GM19035 (cell line): ENCODE results near the gene C10orf67.
A peak's percentile ranks its signal among the peaks of the same experiment; 100 is the strongest.
"Not testable (repeated sequence)": the region's sequence is repeated elsewhere in the genome, so short reads cannot be mapped to it uniquely, and the experiment has no call there.

Experiments used
- ATAC-seq: cut with Tn5 transposase; IDR thresholded peaks from one replicate; pipeline ENCODE4 v1.9.1; 2021; ENCODE audit not compliant: unreplicated experiment

Gene C10orf67

DNA sequence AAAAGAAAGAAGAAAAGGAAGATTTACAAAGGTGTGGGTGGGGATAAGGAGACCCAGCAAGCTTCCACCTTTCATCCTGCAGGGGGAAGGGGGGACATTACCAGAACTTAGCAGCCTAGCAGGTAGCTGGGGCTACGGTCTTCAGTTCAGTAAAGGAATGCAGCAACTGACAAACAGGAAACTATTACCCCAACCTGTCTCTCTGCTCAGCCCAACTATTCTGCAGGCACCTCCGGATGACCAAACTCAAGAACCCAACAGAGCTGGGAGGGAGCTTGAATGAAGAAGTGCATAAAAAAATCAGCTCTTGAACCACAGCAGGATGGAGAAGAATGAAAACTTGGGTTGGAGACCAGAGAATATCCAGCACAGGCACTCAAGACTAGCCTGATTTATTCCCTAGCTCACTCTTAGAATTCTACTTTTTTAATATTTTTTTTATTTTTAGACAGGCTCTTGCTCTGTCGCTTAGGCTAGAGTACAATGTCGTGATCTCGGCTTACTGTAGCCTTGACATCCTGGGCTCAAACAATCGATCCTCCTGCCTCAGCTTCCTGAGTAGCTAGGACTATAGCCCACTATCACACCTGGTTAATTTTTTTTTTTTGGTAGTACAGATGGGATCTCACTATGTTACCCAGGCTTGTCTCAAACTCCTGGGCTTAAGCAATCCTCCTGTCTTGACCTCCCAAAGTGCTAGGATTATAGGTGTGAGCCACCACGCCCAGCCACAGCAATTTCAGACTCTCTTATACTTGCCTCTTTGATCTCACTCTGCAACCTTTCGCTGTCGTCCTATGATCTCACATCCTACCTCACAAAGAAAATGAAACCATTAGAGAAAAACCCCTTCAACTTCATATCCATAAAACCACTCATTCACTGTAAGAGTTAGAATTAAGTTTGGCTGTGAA lies 18.5 kb upstream of the C10orf67 start:
- peak; percentile 53 for ATAC-seq

DNA sequence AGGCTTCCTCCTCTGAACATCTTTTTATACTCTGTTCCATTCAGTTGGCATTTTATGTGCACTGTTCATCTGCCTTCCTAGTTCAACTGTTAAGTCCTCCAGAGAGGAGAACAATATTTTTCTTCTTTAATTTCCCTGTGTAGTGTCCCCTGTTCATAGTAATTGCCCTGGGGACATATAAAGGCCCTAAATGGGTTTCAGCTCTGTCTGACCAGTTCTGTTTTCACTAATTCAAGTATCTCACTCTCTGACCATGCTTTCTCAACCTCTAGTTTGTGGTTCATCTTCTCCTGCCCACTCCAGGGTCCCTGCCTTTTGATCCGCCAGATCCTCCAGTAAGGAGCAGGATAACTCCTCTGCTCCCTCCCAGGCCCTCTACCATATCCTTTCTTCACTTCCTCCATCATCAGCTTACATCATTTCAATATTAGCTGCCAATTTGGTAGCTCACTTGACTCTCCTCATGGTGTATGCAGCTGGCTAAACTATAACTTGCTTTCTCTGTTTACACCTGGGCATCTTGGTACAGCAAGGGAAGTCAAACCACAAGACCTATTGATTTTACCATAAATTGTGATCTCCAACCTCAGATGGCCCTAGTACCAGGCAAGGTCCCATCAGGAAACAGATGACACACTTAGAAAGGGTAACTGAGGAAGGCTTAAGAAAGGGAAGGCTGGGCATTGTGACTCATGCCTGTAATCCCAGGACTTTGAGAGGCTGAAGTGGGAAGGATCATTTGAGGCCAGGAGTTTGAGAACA lies 17.7 kb upstream of the C10orf67 start:
- peak; percentile 42 for ATAC-seq

DNA sequence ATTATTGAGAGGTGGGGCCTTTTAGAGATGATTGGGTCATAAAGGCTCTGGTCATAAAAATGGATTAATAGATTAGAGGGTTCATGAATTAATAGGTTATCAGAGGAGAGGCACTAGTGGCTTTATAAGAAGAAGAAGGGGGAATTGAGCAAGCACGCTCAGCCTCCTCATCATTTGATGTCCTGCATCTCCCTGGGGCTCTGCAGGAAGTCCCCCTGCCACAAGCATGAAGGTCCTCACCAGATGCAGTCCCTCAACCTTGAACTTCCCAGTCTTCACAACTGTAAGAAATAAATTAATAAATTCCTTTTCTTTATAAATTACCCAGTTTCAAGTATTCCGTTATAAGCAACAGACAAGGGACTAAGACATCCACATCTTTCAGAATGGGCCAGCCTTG lies 17.1 kb upstream of the C10orf67 start:
- no peak for ATAC-seq

DNA sequence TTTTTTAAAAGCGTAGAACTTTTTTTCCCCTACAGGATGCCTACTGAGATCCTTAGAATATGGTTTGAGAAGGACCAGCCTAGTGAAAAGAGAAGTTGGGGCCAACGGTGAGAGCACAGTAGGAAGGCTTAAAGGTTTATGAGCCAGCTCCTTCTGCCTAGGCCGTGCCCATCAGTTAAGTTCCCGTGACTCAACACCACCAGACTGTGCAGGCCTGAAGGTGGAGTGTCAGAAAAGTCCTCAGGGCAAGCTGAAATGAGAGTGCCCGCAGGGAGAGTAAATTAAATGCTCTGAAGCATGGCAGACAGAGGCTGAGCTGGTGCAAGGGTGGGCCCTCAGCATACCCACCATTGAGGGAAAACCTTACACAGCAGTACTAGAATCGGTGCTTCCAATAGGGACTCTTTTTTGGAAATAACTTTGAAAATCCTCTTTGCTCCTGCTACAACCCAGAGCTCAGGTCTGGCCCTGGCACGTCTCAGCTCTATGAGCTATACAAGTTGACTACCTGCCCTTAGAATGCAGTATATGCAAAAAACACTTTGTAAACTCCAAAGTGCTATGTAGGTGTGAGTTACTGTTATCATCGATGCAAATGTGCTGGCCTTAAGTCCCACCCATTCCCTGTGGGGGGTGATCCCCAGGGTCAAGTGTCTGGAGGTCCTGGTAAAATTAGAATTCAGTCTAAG lies 15.2 kb upstream of the C10orf67 start:
- no peak for ATAC-seq

DNA sequence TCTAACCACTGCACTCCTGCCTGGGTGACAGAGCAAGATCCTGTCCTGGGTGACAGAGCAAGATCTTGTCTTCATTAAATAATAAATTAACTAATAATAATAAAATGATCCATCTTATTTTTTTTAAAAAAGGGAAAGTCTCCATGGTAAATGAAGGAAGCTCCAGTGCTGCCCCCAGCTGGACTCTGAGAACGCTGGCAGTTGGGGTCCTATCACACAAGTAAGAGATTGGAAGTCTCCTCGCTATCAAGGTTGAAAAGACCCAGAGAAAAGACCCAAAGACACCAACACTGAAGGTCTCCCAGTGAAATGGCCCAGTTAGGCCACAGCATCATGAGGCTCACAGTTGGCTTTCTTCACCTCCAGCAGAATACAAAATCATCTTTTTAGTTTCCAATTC lies 13.8 kb upstream of the C10orf67 start:
- ATAC-seq: no peak

DNA sequence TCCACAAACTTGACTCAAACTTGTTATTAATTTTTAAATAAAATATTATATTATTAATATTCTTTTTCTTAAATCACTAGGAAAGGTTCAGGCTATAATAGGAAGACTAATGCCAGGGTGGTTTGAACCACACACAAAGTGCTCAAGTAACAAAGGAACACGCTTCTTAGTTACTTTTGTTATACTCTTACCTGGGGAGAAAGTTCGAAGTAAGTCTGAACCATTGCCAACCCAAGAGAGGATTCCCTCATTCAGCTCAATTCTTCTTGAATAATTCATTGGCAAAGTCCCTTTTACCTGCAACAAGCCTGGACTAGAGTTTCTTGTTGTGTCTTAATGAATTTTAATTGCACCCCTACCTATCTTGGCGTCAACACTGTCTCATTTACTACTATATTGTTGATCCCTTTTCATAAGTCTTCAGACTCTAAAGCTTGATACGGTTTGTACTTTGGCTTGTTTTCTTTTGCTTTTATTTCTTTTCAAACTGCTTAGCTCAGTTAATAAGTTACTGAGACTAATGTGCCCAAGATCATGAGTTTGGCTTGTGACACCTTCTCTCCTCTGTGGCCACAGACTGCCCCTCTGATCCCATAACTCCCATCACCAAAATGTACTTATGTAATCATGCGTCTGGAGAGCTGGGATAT lies 10.2 kb upstream of the C10orf67 start:
- no peak for ATAC-seq

DNA sequence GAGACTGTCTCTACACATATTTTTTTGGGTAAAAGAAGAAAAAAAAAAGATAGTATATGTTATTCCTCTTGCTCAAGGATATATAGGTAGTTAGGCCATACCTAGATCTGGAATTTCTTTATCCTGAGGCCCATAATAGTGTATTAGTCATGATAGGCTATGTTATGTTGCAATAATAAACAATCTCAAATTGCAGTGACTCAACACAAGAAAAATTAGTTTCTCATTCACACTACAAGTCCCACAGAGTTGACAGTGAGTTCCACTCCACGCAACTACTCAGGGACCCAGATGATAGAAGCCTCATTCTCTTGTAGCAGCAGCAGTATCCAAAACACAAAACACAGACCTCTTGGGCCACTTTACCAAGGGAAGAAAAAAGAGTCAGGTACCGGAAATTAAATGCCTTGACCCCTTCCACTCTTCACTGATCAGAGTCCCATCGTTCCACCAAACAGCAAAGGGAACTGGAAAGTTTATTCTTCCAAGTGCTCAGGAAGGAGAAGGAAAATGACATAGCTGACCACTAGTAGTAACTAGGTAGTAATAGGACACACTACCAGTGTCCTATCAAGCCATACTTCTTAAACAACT lies 7.4 kb upstream of the C10orf67 start:
- ATAC-seq: no peak

DNA sequence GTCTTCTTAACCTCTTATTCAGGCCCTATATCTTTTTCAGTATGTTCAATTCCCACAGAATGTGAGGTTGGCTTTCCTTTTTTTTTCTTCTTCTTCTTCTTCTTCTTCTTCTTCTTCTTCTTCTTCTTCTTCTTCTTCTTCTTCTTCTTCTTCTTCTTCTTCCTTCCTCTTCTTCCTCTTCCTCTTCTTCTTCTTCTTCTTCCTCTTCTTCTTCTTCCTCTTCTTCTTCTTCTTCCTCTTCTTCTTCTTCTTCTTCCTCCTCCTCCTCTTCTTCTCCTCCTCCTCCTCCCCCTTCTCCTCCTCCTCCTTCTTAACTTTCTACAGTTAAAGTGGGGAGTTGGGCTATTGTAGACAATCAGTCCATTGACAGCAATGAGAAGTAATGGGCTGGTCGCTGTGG lies 6.1 kb upstream of the C10orf67 start:
- not testable (repeated sequence) for ATAC-seq

DNA sequence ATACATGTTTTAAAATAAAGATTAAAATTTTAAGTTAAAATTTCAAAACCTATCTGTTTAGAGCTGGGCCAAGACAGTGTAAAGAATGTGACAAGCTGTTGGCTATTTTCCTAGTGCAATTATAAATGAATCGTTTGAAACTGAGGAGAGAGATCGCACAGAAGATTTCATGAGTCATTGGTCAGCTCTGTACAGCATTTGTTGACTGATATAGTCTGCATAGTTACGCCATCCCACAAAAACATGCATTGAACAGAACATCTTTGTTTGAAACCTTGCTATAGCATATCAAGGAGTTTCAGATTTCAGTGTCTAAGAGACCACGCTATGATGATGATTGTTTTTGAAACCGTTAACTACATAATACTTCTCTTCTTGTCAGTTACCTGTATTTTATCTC lies 1.3 kb upstream of the C10orf67 start:
- no peak for ATAC-seq

DNA sequence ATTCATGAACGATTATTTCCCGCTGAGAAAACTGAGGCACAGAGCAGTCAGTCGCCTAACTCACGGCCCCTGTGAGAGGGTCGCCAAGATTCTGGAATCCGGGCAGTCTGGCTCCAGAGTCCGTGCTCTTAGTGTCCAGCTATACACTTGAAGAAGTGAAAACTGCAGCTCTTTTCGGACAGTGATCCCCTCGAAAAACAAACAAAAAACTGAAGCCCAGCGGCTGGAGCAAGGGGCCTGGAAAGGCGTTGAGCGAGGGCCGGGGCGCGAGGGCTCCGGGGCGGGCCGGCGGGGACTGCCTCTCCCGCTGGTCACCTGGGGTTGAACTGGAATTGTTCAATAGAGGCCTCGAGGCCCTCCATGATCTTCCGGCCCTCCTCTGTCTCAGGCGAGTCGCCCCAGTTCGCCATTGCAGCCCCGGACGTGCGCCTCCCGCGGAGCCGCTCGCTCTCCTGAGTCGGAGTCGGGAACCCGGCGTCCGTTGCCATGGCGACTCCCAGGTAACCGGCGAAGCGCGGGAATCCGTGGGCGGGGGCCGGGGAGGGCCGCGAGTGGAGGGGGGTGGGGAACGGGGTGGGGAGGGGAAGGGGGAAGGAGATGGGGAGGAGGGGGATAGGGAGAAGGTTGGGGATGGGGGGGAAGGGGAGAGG lies 881 bp downstream of the C10orf67 start:
- no peak for ATAC-seq

DNA sequence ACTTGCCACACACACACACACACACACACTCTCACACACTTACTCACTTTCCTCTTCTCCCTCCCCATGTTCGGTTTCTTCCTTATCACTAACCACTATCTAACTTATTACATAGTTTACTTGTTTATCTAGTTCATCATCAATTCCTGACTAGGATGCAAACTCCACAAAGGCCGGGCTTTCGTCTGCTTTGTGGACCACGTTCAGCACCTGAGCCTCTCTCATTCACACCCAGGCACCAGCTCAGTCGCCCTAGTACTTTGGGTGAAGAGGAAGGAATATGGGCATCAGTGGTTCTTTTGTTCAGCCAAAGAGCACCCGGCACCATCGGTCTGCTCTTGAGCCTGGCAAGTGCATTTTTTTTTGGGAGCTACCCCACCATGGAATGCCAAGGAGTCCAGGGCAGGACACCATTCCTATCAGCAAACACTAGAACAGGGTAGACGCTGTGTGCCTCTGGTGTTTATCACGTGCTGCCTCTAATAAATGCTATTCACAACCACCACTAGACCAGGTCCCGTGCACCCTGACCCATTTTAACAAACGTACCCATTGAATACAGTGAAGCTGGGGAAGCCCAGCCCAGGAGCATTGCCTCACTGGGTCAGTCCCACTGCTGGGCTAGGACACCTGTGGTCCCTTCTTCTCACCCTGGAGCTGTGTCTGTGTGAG lies 2.2 kb downstream of the C10orf67 start:
- ATAC-seq: no peak

DNA sequence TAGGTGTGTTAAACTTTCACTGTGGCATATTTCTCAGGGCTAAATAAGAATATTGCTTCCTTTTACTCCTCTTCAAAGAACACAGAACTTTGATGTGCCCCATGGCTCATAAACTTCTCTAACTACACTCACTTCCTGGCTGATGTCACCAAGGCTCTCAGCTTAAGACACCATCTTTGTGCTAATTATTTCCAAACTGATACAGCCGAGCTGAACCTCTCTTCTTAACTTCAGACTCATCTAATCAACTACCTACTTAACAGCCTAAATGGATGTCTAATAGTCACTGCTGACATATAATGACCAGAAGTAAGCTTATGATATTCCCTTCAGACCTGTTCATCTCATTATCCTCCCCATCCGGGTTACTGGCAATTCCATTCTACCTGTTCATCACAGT lies 3.6 kb downstream of the C10orf67 start:
- ATAC-seq: no peak

DNA sequence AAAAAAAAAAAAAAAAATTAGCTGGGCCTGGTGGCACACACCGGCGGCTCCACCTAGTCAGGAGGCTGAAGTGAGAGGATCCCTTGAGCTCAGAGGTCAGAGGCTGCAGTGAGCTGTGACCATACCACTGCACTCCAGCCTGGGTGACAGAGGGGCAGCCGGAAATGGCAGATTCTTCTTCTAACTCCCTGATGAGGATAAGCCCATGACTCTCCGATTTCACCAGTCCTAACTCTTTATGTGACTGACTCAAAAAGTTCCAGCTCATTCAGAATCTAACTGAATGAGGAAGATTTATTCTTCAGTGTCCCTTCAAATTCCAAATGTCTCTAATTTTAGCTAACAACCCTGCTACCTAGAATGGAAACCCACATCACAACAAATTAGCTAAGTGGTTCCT lies 4.2 kb downstream of the C10orf67 start:
- no peak for ATAC-seq

DNA sequence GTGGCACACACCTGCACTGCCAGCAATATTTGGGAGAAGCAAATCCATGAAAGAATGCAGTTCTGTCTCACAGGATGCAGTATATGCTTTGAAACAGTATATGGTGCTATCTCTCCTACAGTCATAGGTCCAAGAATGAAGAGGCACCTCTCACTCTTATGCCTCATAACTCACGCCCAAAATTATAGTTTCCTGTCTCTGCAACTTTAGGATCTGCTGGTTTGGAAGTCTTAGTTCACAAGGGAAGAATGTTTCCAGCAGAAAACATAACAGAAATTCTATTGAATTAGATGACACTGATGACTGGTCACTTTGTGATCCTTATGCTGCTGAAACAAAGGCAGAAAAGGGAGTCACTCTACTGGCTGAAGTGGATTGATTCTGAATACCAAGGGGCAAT lies 5.7 kb downstream of the C10orf67 start:
- no peak for ATAC-seq

DNA sequence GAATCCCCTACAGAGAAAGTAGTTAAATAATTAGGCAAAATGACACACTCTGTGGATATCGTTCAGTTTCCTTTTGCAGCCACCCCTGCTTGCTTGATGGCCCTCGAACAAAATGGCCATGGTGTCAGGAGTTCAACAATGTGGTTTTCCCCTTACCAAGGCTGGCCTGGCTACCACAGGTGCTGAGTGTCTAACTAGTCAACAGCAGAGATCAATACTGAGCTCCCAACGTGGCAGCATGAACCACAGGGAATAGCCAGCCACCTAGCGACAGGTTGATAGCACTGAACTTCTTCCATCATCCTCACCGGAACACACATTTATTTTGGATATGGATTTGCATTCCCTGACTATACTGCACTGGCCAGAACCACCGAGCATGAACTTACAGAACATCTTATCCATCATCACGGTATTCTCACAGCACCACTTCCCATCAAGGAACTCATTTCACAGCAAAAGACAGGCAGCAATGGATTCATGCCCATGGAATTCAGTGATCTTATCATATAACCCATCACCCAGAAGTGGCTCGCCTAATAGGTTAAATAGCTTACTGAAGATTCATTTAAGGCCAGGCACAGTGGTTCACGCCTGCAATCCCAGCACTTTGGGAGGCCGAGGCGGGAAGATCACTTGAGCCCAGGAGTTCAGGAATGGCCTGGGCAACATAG lies 6.3 kb downstream of the C10orf67 start:
- no peak for ATAC-seq

DNA sequence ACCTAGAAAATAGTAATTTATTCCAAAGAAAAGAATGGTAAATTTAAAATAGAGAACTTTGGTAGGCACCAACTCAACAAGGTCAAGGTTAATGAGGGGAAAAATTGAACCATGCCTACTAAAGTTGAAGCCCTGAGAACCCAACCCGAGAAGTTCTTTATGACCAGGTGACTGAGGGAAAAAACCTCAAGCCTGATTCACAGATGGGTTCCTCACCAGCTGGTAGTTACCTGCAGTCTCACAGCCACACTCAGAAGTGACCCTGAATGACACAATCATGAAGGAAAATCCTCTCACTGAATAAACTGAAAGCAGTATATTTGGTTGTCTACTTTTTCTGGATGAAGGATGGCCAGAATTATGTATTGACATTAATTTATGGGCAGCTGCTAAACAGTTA lies 7.0 kb downstream of the C10orf67 start:
- no peak for ATAC-seq

DNA sequence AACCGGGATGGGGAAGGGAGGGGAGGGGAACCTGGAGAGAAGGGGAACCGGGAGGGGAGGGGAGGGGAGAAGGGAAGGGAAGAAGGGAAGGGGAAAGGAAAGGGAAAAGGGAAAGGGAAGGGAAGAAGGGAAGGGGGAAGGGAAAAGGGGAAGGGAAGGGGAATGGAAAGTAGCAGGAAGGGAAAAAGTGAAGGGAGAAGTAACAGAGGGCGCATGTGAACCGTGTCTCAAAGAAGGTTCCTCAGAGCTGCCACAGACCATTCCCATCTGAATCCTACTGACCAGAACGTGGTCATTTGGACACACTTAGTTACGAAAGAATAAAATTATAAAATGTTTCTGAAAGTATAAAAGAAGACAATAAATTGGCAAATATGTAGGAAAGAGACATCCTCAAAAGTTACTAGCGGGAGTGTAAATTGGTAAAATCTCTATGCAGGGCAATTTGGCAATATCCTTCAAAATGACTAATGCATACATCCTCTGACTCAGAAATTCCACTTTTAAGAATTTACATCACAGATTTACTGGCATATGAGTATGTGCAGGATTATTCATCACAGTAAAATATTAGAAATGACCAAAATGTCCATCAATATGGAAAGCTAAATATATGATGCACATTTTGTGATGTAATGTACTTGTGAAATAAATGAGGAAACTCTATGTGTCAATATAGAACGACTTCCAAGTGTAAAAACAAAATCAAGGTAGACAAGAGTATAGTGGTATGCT lies 12.9 kb downstream of the C10orf67 start:
- ATAC-seq: no peak

DNA sequence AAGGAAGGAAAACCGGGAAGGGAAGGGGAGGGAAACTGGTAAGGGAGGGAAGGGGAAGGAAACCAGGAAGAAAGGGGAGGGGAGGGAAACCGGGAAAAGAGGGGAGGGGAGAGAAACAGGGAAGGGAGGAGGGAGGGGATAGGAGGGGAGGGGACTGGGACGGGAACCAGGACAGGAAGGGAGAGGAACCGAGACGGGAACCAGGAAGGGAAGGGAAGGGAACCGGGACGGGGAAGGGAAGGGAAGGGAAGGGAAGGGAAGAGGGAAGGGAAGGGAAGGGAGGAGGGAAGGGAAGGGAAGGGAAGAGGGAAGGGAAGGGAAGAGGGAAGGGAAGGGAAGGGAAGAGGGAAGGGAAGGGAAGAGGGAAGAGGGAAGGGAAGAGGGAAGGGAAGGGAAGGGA lies 13.6 kb downstream of the C10orf67 start:
- ATAC-seq: no peak
